ENCODE measurements around the gene CCDC97.

GRCh38 chr19:41304706-41305483 lies 5.1 kb upstream of the CCDC97 start:
- TF ChIP-seq CTCF (IDR thresholded peaks at IDR 0.05), result no peak
- no peak for TF ChIP-seq POLR2A (IDR thresholded peaks at IDR 0.05)

Measured in heart left ventricle (tissue), 13 donors.